ENCODE data around the gene FANCE.
"Not testable (repeated sequence)": the region's sequence is repeated elsewhere in the genome, so short reads cannot be mapped to it uniquely, and the experiment has no call there.

FANCE gene

DNA sequence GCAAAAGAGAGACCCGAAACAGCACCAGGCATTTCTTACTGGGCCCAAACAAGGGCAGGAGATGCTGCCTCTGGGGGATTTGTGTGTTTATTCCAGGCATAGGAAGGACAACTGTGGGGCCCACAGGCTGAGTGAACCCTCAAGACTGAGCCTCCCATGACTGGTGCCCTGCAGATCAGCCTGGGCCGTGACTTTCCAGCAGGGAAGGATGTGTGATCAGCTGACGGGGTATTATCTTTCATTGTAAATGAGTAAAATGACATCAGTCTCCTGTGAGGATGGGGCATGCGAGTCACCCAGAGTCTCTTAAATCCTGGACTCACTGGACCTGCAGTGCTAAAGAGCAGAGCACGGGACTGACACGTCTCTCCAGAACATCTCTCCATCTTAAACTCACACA is 48.6 kb downstream of the FANCE start:
- DNase-seq, result no peak

GRCh38 chr6:35501784-35502183 is 49.6 kb downstream of the FANCE start:
- no peak for DNase-seq

- no peak for DNase-seq
These were observed 51.4 kb downstream of the FANCE start for GRCh38 chr6:35503534-35503933.

GRCh38 chr6:35505999-35506412 is 53.9 kb downstream of the FANCE start:
- DNase-seq, result no peak

DNA sequence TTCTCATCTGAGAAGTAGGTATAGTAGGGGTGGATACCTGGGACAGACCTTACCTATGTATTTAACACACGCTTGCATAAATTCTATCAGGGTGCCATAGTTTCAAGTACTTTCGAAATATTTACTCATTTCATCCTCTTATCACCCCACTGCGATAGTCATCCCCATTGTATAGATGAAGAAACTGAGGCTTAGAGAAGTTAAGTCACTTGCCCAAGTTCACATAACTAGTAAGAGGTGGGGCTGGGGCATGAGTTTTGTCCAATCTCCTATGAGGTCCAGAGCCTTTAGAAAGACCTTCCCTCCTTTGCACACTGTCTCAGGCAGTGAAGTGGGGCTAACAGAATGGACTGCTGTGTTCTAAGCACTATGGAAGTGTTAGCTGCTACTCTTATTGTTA is 54.4 kb downstream of the FANCE start:
- DNase-seq, result no peak

- no peak for DNase-seq
These were observed 55.1 kb downstream of the FANCE start for GRCh38 chr6:35507221-35507620.

DNA sequence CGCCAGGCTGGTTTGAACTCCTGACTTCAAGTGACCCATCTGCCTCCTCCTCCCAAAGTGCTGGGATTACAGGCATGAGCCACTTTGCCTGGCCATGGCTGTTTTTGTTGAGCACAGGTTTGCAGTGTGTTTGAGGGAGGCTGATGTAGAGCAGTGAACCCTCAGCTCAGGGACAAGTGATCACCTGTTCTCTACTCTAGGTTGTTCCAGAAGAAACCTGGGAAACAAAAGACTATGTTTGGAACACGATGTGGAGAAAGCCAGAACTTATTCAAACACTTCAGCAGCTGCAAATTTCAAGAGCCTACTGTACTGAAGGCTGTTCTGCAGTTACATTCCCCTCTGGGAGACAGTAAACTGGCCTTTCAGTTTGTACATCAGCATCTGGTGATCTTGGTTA is 55.9 kb downstream of the FANCE start:
- DNase-seq, result no peak

- no peak for DNase-seq
These were observed 56.4 kb downstream of the FANCE start for GRCh38 chr6:35508542-35508941.

DNA sequence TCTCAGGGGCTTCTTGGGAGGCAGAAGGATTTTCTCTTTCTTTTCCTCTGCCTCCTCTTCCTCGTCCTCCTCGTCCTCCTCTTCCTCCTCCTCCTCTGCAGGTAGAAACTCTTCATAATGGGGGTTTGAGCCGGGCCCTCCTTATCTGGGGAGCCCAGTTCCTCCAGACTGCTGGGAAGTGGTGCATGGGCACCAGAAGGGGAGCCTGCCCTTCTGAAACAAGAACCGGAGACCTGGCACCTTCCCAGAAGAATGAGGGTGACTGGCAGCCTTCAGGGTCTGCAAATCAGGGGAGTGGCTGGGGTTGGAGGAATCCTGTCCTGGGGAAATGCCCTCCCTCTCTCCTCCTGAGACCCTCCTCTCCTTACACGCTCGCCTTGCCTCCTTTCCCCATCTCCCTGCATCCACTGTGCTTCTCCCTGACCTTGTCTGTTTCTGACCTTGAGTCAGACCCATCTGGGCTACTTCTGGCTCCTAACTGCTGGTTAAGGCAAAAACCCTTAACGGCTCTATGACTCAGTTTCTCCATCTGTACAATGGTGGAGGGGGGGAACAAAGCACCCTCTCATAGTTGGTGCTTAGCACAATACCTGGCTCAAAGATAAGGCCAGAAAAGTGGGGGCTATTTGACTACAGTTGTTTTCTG is 58.9 kb downstream of the FANCE start:
- DNase-seq, result no peak

DNA sequence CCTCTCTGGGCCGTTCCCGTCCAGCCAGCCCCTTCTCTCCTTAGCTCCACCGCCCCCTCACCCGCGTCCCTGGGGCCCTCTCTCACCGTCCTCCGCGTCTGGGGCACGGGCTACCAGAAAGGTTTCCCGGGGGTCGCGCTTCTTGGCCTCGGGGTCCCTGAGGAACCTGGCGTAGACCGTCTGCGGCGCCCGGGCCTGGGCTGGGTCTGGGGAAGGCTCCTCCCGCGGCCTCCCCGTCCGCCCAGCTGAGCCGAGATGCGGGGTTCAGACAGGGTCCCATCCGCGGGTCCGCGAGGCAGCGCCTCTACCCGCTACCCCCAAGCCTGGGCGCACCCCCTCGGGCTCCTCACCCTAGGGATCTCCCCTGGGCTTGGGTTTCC is 59.4 kb downstream of the FANCE start:
- no peak for DNase-seq

DNA sequence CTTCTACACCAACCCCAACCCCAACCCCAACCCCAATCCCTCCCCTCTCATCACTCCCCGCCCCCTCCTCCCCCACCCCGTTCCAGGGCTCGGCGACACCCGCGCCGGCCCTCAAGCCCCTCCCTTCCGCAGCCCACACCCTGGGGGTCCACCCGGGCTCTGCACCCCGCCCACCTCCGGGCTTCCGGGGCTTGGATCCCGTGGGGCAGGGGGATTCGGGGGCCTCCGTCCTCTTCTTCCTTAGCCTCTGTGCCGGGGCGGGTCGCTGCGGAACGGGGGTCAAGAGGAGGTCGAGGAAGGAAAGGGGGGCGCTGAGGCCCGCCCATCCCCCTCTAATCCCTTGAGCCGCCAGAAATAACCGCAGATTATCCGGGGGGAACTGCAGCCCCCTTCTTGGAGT is 59.9 kb downstream of the FANCE start:
- no peak for DNase-seq

GRCh38 chr6:35512740-35513139 is 60.6 kb downstream of the FANCE start, which contains the start of gene TULP1:
Gene TULP1, minus strand, starts transcription at chr6:35512896. Its CDS starts 38 bp downstream, at chr6:35512858.
- no peak for DNase-seq

- DNase-seq, result no peak
These were observed 62.4 kb downstream of the FANCE start for GRCh38 chr6:35514587-35514986.

GRCh38 chr6:35515939-35516338 is 63.8 kb downstream of the FANCE start:
- DNase-seq, result not testable (repeated sequence)

Measured in SW 1271 (cell line).